Upper lobe of left lung (tissue), 4 donors: ENCODE data around the gene AGR3.

Experiments
- CTCF ChIP-seq, 6 experiments: fragments of 450-650 bp in 4 of 6; fragments of 200-600 bp in 2 of 6; sonication (generic) in 2 of 6; IDR thresholded peaks; one replicate each; pipeline ENCODE4 v1.5.1; 2016 to 2019; ENCODE audit warnings: antibody characterized with exemption in 6 of 6
- POLR2A ChIP-seq, 4 donors: fragments of 450-650 bp; IDR thresholded peaks; one replicate each; pipeline ENCODE4 v1.5.1; 2016 to 2017; ENCODE audit warnings: antibody characterized with exemption in 4 of 4, mild to moderate bottlenecking in 2 of 4
- POLR2AphosphoS5 ChIP-seq, 2 donors: sonication (generic); formaldehyde crosslinking; IDR thresholded peaks; one replicate each; pipeline ENCODE4 v1.5.1; 2017; ENCODE audit warnings: antibody characterized with exemption in 2 of 2

- TF ChIP-seq CTCF (IDR thresholded peaks at IDR 0.05) (no peak), POLR2A (IDR thresholded peaks at IDR 0.05) (no peak), POLR2AphosphoS5 (IDR thresholded peaks at IDR 0.05) (no peak)
Measured at GRCh38 chr7:16915405-16915804, 33.6 kb upstream of the AGR3 start.
